ENCODE results near the gene AGRP. TPM values are rescaled to one million over a fixed set of nuclear protein-coding genes. Genes with fewer than 3 reads are reported as not detected.
A peak's percentile ranks its signal among the peaks of the same experiment; 100 is the strongest.

AGRP gene
- polyA plus RNA-seq, 1 experiment, result not detected

GRCh38 chr16:67480833-67481560 lies 2.4 kb downstream of the AGRP start, which contains the start of gene ATP6V0D1:
TSS of gene ATP6V0D1 (minus strand) at chr16:67481157. CDS start at chr16:67481086, 71 bp downstream.
- TF ChIP-seq CTCF (IDR thresholded peaks at IDR 0.05; ENCODE audit: insufficient read depth, low read depth, low read length), result peak; percentile 87
- ChIA-PET POLR2A (interaction anchor here (0.7 kb wide), 1 partner anchor 13 kb away, joined by 3 read pairs; no protein-coding TSS in a partner anchor), CTCF (interaction anchor here (0.6 to 8.8 kb wide), 35 partner anchors 9 to 220 kb away, joined by 3 to 63 read pairs (median 4); partner anchors contain the start of genes C16orf86, CARMIL2, CTCF and ENKD1)
- peak; percentile 89 for DNase-seq (ENCODE audit: low read depth)
- Histone ChIP-seq H3K27me3 (ENCODE audit: control insufficient read depth, insufficient read depth, low read length) (no peaks in the 10 kb centered on the region), H3K36me3 (ENCODE audit: control insufficient read depth, insufficient read depth, low read length) (no peaks in the 10 kb centered on the region), H3K4me3 (ENCODE audit: low read depth, low read length) (peak within 1 kb of the TSS; percentile 86)

DNA sequence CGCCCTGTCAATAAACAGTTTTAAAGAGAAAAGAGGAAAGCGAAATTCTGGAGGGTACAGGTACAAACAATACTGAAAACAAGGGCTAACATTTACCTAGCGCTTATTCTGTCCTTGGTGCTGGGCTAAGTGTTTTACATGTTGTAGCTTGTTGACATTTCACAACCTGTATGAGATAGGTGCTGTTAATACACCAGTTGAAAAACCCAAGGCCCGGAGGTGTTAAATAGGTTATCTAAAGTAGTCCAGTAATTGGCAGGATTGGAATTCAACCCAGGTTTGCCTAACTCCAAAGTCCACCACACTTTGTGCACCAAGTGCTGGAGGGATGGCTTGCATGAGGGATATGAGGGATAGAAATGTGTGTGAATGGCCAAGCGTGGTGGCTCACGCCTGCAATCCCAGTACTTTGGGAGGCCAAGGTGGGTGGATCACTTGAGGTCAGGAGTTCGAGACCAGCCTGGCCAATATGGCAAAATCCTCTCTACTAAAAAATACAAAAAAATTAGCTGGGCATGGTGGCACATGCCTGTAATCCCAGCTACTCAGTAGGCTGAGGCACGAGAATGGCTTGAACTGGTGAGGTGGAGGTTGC lies 5.3 kb downstream of the AGRP start:
- no peak for TF ChIP-seq CTCF (IDR thresholded peaks at IDR 0.05; ENCODE audit: insufficient read depth, low read depth, low read length)
- POLR2A ChIA-PET, result no interaction called here
- CTCF ChIA-PET, result interaction anchor here (0.6 to 6.1 kb wide), 3 partner anchors 9 to 51 kb away, joined by 4 to 48 read pairs (median 7); no protein-coding TSS in a partner anchor
- DNase-seq (ENCODE audit: low read depth), result no peak
- no peaks in the 10 kb centered on the region for H3K36me3 ChIP-seq (ENCODE audit: control insufficient read depth, insufficient read depth, low read length)
- H3K27me3 ChIP-seq (ENCODE audit: control insufficient read depth, insufficient read depth, low read length), result no peaks in the 10 kb centered on the region
- H3K4me3 ChIP-seq (ENCODE audit: low read depth, low read length), result no peak overlapping the region

- no peak for TF ChIP-seq CTCF (IDR thresholded peaks at IDR 0.05; ENCODE audit: insufficient read depth, low read depth, low read length)
- H3K4me3 ChIP-seq (ENCODE audit: low read depth, low read length), result no peak overlapping the region
- POLR2A ChIA-PET, result no interaction called here
- no peak for DNase-seq (ENCODE audit: low read depth)
- CTCF ChIA-PET, result interaction anchor here (0.7 to 3.0 kb wide), 9 partner anchors 9 to 214 kb away, joined by 3 to 16 read pairs (median 5); no protein-coding TSS in a partner anchor
- H3K36me3 ChIP-seq (ENCODE audit: control insufficient read depth, insufficient read depth, low read length), result no peaks in the 10 kb centered on the region
- no peaks in the 10 kb centered on the region for H3K27me3 ChIP-seq (ENCODE audit: control insufficient read depth, insufficient read depth, low read length)
Observed at GRCh38 chr16:67474551-67475455, 8.5 kb downstream of the AGRP start.

GRCh38 chr16:67471758-67472384 lies 11.5 kb downstream of the AGRP start:
- DNase-seq (ENCODE audit: low read depth), result no peak
- POLR2A ChIA-PET, result no interaction called here
- CTCF ChIA-PET, result interaction anchor here (0.6 to 16.9 kb wide), 4 partner anchors 9 to 212 kb away, joined by 3 to 276 read pairs (median 6); partner anchors contain the start of gene ATP6V0D1

More at GRCh38 chr16:67471758-67472384, 11.5 kb downstream of the AGRP start:
- Histone ChIP-seq H3K27me3 (ENCODE audit: control insufficient read depth, insufficient read depth, low read length) (no peaks in the 10 kb centered on the region), H3K36me3 (ENCODE audit: control insufficient read depth, insufficient read depth, low read length) (no peaks in the 10 kb centered on the region), H3K4me3 (ENCODE audit: low read depth, low read length) (no peak overlapping the region)
- no peak for TF ChIP-seq CTCF (IDR thresholded peaks at IDR 0.05; ENCODE audit: insufficient read depth, low read depth, low read length)
